PFSK-1 (cell line): ENCODE data around the gene KDM4C.
A peak's percentile ranks its signal among the peaks of the same experiment; 100 is the strongest.

Experiments
- FOXP2 ChIP-seq: optimal IDR thresholded peaks from 2 replicates; pipeline ENCODE3; 2011; ENCODE audit warnings: borderline replicate concordance, control low read depth, inconsistent platforms; ENCODE audit not compliant: insufficient read depth; ENCODE audit errors: extremely low read length, extremely low read depth
- POLR2AphosphoS5 ChIP-seq: IDR thresholded peaks from 2 replicates; pipeline ENCODE4 v1.6.1; 2012; ENCODE audit warnings: low read depth, mild to moderate bottlenecking, control low read depth, low read length, moderate library complexity
- SIN3A ChIP-seq: IDR thresholded peaks from 2 replicates; pipeline ENCODE4 v1.6.1; 2012; ENCODE audit warnings: mild to moderate bottlenecking, low read length, moderate library complexity, borderline replicate concordance; ENCODE audit not compliant: insufficient read depth
- TAF1 ChIP-seq: IDR thresholded peaks from 2 replicates; pipeline ENCODE4 v1.6.1; 2012; ENCODE audit warnings: low read length, control low read depth, borderline replicate concordance; ENCODE audit not compliant: insufficient read depth
- TF ChIP-seq, protein P1 (sequence below), 2 experiments: IDR thresholded peaks; 2 replicates each; pipeline versions ENCODE4 v1.6.1 to v1.8.0; 2011 to 2012; ENCODE audit warnings: low read depth in 2 of 2, low read length in 2 of 2, control low read depth in 1 of 2, inconsistent platforms in 1 of 2, mild to moderate bottlenecking in 1 of 2, moderate library complexity in 1 of 2; ENCODE audit not compliant: insufficient read depth in 1 of 2

Gene KDM4C

DNA sequence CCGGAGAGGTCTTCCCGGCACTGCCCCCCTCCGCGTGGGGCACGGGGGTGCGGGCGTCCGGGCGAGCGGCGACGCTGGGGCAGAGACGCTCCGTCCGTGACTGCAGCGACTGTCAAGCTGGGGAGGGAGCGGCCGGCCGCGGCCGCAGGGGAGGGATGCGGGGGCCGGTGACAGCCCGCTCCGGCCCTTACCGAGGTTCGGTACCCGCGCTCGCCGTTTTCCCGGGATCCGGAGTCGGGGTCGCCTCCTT, 400 bp downstream of the KDM4C start:
- no peak for TF ChIP-seq SIN3A
- TF ChIP-seq, protein P1, sequence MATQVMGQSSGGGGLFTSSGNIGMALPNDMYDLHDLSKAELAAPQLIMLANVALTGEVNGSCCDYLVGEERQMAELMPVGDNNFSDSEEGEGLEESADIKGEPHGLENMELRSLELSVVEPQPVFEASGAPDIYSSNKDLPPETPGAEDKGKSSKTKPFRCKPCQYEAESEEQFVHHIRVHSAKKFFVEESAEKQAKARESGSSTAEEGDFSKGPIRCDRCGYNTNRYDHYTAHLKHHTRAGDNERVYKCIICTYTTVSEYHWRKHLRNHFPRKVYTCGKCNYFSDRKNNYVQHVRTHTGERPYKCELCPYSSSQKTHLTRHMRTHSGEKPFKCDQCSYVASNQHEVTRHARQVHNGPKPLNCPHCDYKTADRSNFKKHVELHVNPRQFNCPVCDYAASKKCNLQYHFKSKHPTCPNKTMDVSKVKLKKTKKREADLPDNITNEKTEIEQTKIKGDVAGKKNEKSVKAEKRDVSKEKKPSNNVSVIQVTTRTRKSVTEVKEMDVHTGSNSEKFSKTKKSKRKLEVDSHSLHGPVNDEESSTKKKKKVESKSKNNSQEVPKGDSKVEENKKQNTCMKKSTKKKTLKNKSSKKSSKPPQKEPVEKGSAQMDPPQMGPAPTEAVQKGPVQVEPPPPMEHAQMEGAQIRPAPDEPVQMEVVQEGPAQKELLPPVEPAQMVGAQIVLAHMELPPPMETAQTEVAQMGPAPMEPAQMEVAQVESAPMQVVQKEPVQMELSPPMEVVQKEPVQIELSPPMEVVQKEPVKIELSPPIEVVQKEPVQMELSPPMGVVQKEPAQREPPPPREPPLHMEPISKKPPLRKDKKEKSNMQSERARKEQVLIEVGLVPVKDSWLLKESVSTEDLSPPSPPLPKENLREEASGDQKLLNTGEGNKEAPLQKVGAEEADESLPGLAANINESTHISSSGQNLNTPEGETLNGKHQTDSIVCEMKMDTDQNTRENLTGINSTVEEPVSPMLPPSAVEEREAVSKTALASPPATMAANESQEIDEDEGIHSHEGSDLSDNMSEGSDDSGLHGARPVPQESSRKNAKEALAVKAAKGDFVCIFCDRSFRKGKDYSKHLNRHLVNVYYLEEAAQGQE (IDR thresholded peaks at IDR 0.05; ENCODE audit: insufficient read depth in 1 of 2, low read depth in 2 of 2, low read length in 2 of 2) = no peak
- TF ChIP-seq FOXP2 = no peak
- TF ChIP-seq POLR2AphosphoS5 = no peak
- TF ChIP-seq TAF1 = no peak

DNA sequence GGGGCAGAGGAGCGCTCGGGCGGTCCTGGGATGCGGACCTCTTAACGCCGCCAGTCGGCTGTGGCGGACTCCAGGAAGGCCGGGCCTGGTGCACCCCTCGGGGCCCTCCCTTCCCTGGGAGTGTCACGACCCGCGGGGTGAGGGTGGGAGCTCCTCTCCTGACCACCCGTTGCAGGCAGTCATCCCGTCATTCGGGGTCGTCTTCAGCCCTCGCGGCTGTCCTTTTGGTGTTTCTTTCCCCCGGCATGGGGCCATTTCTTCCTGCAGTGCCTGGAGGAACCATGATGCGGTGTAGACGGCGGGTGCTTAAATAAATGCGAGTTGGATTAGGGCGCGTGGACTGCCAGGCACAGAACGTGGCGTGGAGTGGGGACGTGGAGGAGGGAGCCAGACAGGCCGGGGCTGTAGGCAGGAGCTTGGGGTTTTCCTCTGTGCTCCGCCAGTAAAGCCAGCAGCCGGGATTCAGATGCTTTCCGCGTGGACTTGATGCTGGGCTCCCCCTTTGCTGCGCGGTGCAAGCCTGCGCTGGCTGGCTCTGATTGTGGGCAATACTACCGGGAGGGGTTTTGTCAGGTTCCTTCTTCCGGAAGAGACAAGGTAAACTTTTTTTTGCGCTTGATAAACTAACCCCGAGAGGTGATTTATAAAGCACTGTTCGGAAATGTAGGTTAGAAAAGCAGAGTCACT, 868 bp downstream of the KDM4C start:
- TF ChIP-seq SIN3A (no peak), FOXP2 (no peak), POLR2AphosphoS5 (no peak), TAF1 (no peak)
- TF ChIP-seq, protein P1 (IDR thresholded peaks at IDR 0.05; ENCODE audit: insufficient read depth in 1 of 2, low read depth in 2 of 2, low read length in 2 of 2) = no peak

DNA sequence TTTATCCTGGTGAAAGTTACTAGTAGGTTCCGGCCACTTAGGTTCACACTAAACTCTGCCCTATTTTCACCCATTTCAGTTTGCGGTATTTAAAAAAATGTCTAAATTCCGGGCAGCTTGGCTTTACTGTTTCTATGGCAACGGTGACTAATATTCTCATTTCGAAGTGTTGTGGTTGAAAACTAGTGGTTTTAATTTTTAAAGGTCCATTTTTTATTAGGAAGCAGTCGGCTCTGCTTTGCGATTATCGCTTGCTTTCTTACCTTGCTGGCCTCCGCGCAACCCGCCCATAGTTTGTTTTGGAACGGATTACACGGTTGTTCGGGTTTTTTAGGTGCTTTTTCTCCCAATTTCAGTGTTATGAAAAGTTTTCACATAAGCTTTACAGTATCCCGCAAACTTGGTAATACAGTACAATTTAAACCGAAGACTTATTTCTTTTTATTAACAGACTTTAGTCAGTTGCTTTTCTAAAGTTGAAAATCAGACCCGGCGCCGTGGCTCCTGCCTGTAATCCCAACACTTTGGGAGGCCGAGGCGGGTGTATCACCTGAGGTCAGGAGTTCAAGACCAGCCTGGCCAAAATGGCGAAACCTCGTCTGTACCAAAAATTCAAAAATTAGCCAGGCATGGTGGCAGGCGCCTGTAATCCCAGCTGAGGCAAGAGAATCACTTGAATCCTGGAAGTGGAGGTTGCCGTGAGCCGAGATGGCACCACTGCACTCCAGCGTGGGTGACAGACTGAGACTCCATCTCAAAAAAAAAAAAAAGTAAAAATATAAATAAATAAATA, 1.6 kb downstream of the KDM4C start:
- TF ChIP-seq, protein P1 (IDR thresholded peaks at IDR 0.05; ENCODE audit: insufficient read depth in 1 of 2, low read depth in 2 of 2, low read length in 2 of 2) = no peak
- TF ChIP-seq SIN3A = peak; percentile 69; the same call in 1 of the 2 replicates

DNA sequence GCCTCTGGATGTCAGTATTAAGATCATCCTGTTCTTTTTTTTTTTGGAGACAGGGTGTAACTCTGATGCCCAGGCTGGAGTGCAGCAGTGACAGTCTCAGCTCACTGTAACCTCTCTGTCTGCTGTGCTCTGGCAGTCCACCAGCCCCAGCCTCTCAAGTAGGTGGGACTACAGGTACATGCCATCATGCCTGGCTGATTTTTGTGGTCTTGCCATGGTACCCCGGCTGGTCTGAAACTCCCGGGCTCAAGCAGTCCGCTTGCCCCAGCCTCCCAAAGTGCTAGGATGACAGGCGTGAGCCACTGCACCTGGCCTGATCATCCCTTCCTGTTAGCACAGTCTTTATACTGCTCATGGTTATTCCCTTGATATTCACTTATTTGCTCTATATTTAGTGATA, 3.5 kb downstream of the KDM4C start:
- TF ChIP-seq TAF1 = no peak
- no peak for TF ChIP-seq POLR2AphosphoS5
- TF ChIP-seq FOXP2 = no peak
- TF ChIP-seq, protein P1 (IDR thresholded peaks at IDR 0.05; ENCODE audit: insufficient read depth in 1 of 2, low read depth in 2 of 2, low read length in 2 of 2) = no peak
- TF ChIP-seq SIN3A = no peak

DNA sequence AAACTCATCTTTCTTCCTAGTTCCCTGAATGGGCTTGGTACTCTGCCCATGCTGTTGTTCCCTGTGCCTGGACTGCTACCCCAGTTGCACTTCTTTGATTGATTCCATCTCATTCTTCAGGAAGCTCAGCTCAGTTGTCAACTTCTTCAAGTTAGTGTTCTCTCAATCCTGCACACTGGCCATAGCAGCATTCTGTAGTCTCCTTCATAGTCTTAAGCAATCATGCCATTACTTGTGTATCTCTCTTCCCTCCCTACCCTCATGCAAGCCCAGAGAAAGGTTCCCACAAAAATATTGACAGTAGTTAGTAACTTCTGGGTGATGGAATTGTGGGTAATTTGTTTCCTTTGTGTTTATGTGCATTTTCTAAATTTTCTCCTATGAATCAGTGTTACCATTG, 5.5 kb downstream of the KDM4C start:
- TF ChIP-seq POLR2AphosphoS5 = no peak
- no peak for TF ChIP-seq SIN3A
